ENCODE data around the gene MAB21L4.

MAB21L4 gene

DNA sequence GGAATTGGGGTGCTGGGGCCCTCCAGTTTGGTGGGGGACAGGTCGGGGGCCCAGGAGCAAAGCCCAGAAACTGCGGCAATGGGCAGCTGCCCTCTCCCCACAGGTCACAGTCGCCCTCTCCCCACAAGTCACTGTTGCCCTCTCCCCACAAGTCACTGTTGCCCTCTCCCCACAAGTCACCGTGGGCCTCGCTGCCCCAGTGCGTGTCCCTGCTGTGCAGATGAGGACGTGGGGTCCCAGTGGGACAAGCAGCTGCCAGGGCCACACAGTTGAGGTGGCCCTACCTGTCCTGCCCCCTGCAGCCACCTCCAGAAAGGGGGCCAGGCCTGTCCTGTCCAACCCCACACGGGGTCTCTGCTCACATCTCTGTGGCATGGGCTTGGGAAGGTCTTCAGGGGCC lies 40.3 kb downstream of the MAB21L4 start:
- no peak for DNase-seq (ENCODE audit: low read depth)
- TF ChIP-seq CTCF (IDR thresholded peaks at IDR 0.05; ENCODE audit: control insufficient read depth, extremely low read depth, insufficient read depth): no peak
- no peak overlapping the region for H3K4me3 ChIP-seq (ENCODE audit: low read depth, low read length)

DNA sequence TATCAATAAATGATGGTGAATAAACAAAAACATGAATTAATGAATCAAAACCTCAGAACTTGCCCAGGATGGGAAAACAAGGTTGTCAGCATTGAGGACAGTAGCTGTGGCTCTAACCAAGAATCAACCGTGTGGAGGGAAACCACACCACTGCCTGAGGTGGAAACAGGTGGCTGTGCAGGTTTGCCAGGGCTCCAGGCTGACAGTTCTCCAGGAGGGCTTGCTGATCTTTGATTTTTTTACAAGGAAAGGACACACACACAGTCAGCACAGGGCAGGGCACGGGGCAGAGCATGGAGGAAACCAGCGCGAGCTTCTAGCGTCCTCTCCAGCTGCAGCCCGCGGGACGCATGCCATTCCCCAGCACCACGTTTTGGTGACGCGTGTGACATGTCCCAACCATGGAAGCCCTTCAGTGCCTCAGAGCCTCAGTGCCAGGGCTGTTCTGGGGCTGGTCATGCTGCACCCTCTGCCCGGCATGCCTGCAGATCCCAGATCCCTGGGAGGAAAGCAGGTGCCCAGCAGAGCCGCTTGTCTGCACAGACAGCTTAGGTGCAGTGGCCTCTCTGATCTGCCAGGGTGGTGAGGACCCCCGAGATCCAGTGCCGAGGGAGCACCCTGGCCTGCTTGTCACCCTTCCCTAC lies 43.2 kb downstream of the MAB21L4 start:
- no peak overlapping the region for H3K4me3 ChIP-seq (ENCODE audit: low read depth, low read length)
- TF ChIP-seq CTCF (IDR thresholded peaks at IDR 0.05; ENCODE audit: control insufficient read depth, extremely low read depth, insufficient read depth): no peak
- no peak for DNase-seq (ENCODE audit: low read depth)

GRCh38 chr2:240851078-240851991 lies 44.6 kb downstream of the MAB21L4 start:
- DNase-seq (ENCODE audit: low read depth): peak; percentile 56
- peak; percentile 92 for TF ChIP-seq CTCF (IDR thresholded peaks at IDR 0.05; ENCODE audit: control insufficient read depth, extremely low read depth, insufficient read depth)
- H3K4me3 ChIP-seq (ENCODE audit: low read depth, low read length): no peak overlapping the region

- no peak overlapping the region for H3K4me3 ChIP-seq (ENCODE audit: low read depth, low read length)
- no peak for TF ChIP-seq CTCF (IDR thresholded peaks at IDR 0.05; ENCODE audit: control insufficient read depth, extremely low read depth, insufficient read depth)
- DNase-seq (ENCODE audit: low read depth): no peak
Measured at GRCh38 chr2:240850756-240851077, 45.2 kb downstream of the MAB21L4 start.

- no peak overlapping the region for H3K4me3 ChIP-seq (ENCODE audit: low read depth, low read length)
- no peak for DNase-seq (ENCODE audit: low read depth)
- TF ChIP-seq CTCF (IDR thresholded peaks at IDR 0.05; ENCODE audit: control insufficient read depth, extremely low read depth, insufficient read depth): no peak
Measured at GRCh38 chr2:240850026-240850425, 45.9 kb downstream of the MAB21L4 start.

GRCh38 chr2:240848900-240849680 lies 46.9 kb downstream of the MAB21L4 start:
- no peak for TF ChIP-seq CTCF (IDR thresholded peaks at IDR 0.05; ENCODE audit: control insufficient read depth, extremely low read depth, insufficient read depth)
- no peak for DNase-seq (ENCODE audit: low read depth)

More at GRCh38 chr2:240848900-240849680, 46.9 kb downstream of the MAB21L4 start:
- H3K4me3 ChIP-seq (ENCODE audit: low read depth, low read length): no peak overlapping the region
